Left lung (tissue), 10 donors: ENCODE results near the gene CYSRT1. TPM values are rescaled to one million over a fixed set of nuclear protein-coding genes. Genes with fewer than 3 reads are reported as not detected.

Source experiments
- ATAC-seq: fragments of 200-7000 bp; cut with Tn5 transposase; one replicate; pipeline ENCODE4 v1.9.1; 2020; ENCODE audit warnings: moderate library complexity
- DNase-seq, 4 donors: peaks; one replicate each; pipeline ENCODE4 v3.0.0-alpha.2; 2013 to 2020
- H3K27ac ChIP-seq, 2 donors: fragments of 200-600 bp; sonication (generic) in 1 of 2; one replicate each; pipeline versions ENCODE4 v1.5.0 to v1.8.0; 2020 to 2021
- H3K27me3 ChIP-seq, 2 donors: fragments of 200-600 bp; sonication (generic) in 1 of 2; one replicate each; pipeline versions ENCODE4 v1.5.0 to v1.8.0; 2020 to 2021
- H3K36me3 ChIP-seq, 2 donors: fragments of 200-600 bp; sonication (generic) in 1 of 2; one replicate each; pipeline versions ENCODE4 v1.5.0 to v1.8.0; 2020 to 2021
- H3K4me1 ChIP-seq, 2 donors: fragments of 200-600 bp; one replicate each; pipeline ENCODE4 v1.8.0; 2021
- H3K4me3 ChIP-seq, 2 donors: fragments of 200-600 bp; sonication (generic) in 1 of 2; one replicate each; pipeline versions ENCODE4 v1.5.0 to v1.8.0; 2020 to 2021; ENCODE audit warnings: mild to moderate bottlenecking in 1 of 2
- H3K9me3 ChIP-seq, 2 donors: fragments of 200-600 bp; sonication (generic) in 1 of 2; one replicate each; pipeline versions ENCODE4 v1.5.0 to v1.8.0; 2020 to 2021
- CTCF ChIP-seq, 2 donors: fragments of 200-600 bp; sonication (generic) in 1 of 2; IDR thresholded peaks; one replicate each; pipeline versions ENCODE4 v1.5.0 to v1.8.0; 2021; ENCODE audit warnings: antibody characterized with exemption in 2 of 2
- intact Hi-C, 2 donors: fragments of 100-400 bp; cut with DNase I; formaldehyde crosslinking; loops; one replicate each; pipeline versions ENCODE4 v1.11.2 to v1.14.2; 2022
- polyA plus RNA-seq, 6 donors: library from polyadenylated mRNA; unstranded; fragments of 120-200 nt; gene quantifications; one replicate each; pipeline ENCODE4 v1.2.1, GENCODE V29; 2013; ENCODE audit not compliant: insufficient read length in 6 of 6
- total RNA-seq, 2 donors: library from RNA; stranded (reverse); fragmentation: NEBNext Ultra II Directional; extraction: Animal tissue kit (Norgen Biotek cat#: 25700); gene quantifications; one replicate each; pipeline ENCODE4 v1.2.1, GENCODE V29; 2021
- donor health status: DM: no; HTN: yes; CAD: no.
- donor health status: DM: no; HTN: no; CAD: no.

Gene CYSRT1
- total and polyA plus RNA-seq, 8 donors: 0.44 to 3.7 (median 2.3) TPM

GRCh38 chr9:137191245-137191644 lies 33.7 kb upstream of the CYSRT1 start:
- Histone ChIP-seq H3K27ac (no peak overlapping the region), H3K4me3 (no peak overlapping the region), H3K36me3 (peaks cover 0 to 34% of the 10 kb centered on the region in 2 donors), H3K9me3 (no peaks in the 10 kb centered on the region), H3K4me1 (peaks cover 26 to 44% of the 10 kb centered on the region in 2 donors), H3K27me3 (no peaks in the 10 kb centered on the region)
- no peak for DNase-seq
- intact Hi-C loops: no loop called here
- no peak for TF ChIP-seq CTCF (IDR thresholded peaks at IDR 0.05)
- ATAC-seq: no peak

GRCh38 chr9:137191691-137192447 lies 33.1 kb upstream of the CYSRT1 start:
- Histone ChIP-seq H3K36me3 (peaks cover 0 to 33% of the 10 kb centered on the region in 2 donors), H3K27me3 (no peaks in the 10 kb centered on the region), H3K4me1 (peaks cover 23 to 43% of the 10 kb centered on the region in 2 donors), H3K27ac (no peak overlapping the region), H3K4me3 (no peak overlapping the region), H3K9me3 (no peaks in the 10 kb centered on the region)
- no peak for TF ChIP-seq CTCF (IDR thresholded peaks at IDR 0.05)
- ATAC-seq (no peak), DNase-seq (no peak)
- intact Hi-C loops: no loop called here

- intact Hi-C loops: no loop called here
- no peak for ATAC-seq
- Histone ChIP-seq H3K36me3 (peaks cover 0 to 28% of the 10 kb centered on the region in 2 donors), H3K9me3 (no peaks in the 10 kb centered on the region), H3K4me3 (no peak overlapping the region), H3K27ac (no peak overlapping the region), H3K27me3 (no peaks in the 10 kb centered on the region), H3K4me1 (peaks cover 18 to 41% of the 10 kb centered on the region in 2 donors)
- no peak for TF ChIP-seq CTCF (IDR thresholded peaks at IDR 0.05)
- no peak for DNase-seq
Measured at GRCh38 chr9:137192448-137192780, 32.6 kb upstream of the CYSRT1 start.

GRCh38 chr9:137192859-137193258 lies 32.1 kb upstream of the CYSRT1 start:
- Histone ChIP-seq H3K9me3 (no peaks in the 10 kb centered on the region), H3K4me3 (no peak overlapping the region), H3K36me3 (peaks cover 0 to 27% of the 10 kb centered on the region in 2 donors), H3K27me3 (no peaks in the 10 kb centered on the region), H3K27ac (no peak overlapping the region), H3K4me1 (peaks cover 14 to 41% of the 10 kb centered on the region in 2 donors)
- intact Hi-C loops: no loop called here
- no peak for TF ChIP-seq CTCF (IDR thresholded peaks at IDR 0.05)
- no peak for ATAC-seq
- DNase-seq: no peak

GRCh38 chr9:137193771-137194170 lies 31.2 kb upstream of the CYSRT1 start:
- Histone ChIP-seq H3K36me3 (peaks cover 0 to 27% of the 10 kb centered on the region in 2 donors), H3K4me1 (peaks cover 17 to 48% of the 10 kb centered on the region in 2 donors), H3K27ac (no peak overlapping the region), H3K27me3 (no peaks in the 10 kb centered on the region), H3K9me3 (no peaks in the 10 kb centered on the region), H3K4me3 (no peak overlapping the region)
- TF ChIP-seq CTCF (IDR thresholded peaks at IDR 0.05): no peak
- no peak for DNase-seq
- intact Hi-C loops: no loop called here
- no peak for ATAC-seq
